Stimulated activated CD4-positive, alpha-beta T cell treated with anti-CD3 and anti-CD28 coated beads, TNF-alpha, amount 100 ng/mL, for 24 hours (primary cell): ENCODE measurements around the gene ZFP3.
A peak's percentile ranks its signal among the peaks of the same experiment; 100 is the strongest.
"Not testable (repeated sequence)": the region's sequence is repeated elsewhere in the genome, so short reads cannot be mapped to it uniquely, and the experiment has no call there.

ENCODE experiments used
- DNase-seq, 3 experiments: peaks; one replicate each; pipeline ENCODE4 v3.0.0-alpha.2; 2020; ENCODE audit warnings: low read depth in 3 of 3

ZFP3 gene

DNA sequence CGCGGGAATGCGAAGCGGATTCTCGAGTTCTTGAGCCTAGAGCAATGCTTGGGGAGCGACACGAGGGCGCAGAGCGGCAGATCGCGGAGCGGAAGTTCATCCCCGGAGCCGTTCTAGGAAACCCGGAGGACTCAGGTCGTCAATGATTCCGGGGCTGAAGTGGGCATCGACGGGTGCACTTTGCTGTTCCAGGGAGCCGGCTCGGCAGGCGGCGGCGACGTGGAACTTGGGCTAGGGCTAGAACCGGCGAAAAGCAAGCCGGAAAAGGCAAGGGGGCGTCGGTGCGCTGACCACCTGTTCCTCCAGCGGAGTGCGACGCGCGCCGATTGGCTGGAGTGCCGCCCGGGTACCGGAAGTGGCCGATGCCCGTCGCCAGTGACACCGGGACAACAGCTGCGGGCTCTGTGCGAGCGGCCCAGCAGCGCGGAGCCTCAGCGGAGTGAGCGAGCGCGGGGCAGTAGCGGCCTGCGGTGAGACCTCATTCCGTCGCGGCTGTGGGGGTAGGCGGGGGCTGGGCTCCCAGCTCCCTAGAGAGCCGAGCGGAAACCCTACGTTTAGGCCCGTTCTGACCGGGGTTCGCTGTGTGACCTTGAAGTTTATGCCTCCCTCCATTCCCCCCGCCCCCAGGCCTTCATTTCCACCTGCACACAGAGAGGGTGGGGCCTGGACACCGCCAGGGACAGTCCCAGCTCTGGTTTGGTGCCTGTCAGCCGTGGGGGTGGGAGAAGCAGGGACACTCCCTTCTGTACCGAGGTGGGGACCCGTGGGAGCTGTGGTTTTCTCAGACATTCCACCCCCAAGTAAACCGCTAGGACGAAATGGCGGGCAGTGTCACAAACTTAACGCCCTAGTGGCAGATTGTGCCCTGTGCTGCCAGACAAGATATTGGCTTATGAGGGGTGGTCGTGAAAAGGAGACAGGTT, at the start of gene ZFP3:
TSS of gene ZFP3 (plus strand) at position 362 of the 923 bp plus-strand sequence. CDS start 13,038 bp downstream, outside the sequence.
- DNase-seq = peak; percentile 48 to 80 (median 61)

DNA sequence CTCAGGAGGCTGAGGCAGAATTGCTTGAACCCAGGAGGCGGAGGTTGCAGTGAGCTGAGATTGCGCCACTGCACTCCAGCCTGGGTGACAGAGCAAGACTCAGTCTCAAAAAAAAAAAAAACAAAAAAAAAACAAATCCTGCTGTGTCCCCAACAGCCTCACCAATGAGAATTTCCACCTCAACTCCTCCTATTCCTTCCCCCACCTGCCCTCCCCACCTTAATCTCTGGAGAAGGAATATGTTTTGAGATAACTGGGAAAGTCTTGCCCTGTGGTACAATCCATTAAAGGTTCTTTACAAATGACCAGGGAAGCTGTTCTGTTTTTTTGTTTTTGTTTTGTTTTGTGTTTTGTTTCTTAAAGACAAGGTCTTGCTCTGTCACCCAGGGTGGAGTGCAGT, 48.1 kb upstream of the ZFP3 start:
- DNase-seq = not testable (repeated sequence)

DNA sequence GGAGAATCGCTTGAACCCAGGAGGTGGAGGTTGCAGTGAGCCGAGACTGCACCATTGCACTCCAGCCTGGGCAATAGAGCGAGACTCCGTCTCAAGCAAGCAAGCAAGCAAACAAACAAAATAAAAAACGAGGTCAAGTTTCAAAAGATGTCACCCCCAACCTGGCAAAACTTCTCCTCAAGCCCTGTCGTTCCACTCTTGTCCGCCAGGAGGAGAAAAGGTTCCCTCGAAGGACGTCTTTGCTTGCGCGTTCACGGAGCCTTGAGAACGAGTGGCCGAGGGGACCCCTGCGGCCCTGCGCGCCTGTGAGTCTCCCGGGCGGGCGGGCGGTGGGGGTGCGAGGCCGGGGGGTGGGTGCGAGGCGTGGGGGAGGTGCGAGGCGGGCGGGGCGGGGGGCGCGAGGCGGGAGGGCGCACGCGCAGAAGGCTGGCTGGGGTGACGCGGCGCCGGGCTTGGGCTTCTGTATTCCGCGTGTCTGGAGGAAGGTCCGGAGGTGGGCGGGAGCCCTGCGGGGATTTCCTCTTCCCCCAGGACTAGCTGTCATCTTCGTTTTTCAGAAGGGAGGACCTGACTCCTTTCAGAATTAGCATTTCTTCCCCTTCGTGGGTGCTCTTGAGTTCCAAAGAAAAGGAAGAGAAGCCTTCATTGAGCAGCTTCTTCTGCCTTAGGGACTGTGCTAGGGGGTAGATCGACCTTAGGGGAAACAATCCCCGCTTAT, 46.7 kb upstream of the ZFP3 start:
- DNase-seq = peak; percentile 74 to 87 (median 74)

DNA sequence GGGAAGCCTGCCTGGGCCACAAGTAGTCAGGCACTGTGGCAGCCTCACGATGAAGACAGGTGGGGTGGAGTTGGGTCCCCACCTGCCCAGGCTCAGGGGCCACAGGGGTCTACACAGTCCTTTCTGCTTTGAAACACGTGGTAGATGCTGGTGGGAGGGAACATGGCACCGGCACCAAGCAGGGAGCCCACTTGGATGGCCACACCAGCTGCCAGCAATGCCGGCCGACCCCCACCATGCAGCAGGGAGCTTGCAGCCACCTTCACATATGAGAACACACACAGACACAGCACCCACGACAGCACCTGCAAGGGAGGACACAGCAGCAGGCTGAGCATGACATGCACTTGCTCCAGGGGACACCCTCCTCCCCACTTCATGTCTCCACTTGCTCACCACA, 45.4 kb upstream of the ZFP3 start:
- DNase-seq = no peak

DNA sequence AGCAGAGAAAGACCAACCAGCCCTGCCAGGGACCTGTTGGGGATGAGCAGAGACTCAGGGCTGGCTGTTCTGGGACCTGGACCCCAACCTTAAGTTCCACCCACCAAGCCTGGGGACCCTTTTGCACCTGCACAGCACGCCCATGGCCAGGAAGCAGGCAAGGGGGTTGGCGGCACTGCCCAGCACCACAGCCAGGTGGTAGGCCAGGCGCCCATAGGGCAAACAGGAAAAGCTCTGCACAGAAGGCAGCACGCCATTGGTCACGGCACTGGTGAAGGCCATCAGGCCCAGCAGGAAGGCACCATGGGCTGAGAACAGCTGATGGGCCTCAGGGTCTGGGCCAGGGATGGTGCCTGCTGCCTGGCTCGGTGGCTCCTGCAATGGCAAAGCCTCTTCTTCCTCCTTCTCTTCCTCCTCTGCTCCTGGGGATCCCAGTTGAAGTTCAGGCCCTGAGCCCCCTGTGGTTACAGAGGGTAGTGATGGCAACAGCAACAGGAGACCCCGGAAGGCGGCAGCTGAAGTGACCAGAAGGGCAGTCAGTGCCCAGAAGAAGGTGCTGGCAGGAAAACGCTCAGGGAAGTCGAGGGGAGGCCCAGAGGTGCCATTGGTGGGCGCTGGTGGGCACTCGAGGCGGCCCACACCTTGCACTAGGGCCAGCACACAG, 44.8 kb upstream of the ZFP3 start:
- no peak for DNase-seq

DNA sequence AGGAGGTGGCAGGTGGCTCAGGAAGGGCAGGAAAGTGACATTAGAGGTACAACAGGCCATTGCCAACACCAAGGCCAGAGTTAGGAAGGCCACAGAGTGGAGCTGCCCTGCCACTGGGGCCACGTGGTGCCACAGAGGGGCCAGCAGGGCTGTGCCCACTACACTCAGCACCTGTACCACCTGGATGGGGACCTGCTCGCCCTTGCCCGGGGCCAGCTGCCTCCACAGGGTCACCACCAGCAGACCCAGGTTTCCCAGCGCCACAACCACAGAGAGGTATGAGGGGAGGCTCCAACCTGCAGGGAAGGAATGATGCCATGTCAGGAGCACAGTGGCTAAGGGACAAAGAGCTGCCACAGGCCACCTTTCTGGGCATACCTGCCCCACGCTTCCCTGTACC, 44.2 kb upstream of the ZFP3 start:
- DNase-seq = no peak

DNA sequence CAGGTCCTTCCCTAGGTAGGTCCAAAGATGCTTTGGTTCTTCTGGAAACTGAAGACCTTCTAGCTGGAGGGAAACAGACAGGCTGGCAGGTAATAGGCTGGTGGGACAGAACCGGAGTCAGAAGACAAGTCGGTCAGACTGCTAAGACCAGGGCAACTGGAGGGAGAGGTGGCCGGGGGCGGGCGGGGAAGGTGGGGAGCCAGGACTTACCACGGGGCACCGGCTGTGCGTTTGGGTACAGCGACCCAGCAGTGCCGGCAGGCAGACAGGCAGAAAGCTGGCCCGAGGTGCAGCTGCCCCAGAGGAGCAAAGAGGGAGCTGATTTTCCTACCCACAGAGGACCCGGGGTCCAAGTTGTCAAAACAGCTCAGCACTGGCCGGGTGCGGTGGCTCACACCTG, 43.6 kb upstream of the ZFP3 start:
- DNase-seq = no peak

DNA sequence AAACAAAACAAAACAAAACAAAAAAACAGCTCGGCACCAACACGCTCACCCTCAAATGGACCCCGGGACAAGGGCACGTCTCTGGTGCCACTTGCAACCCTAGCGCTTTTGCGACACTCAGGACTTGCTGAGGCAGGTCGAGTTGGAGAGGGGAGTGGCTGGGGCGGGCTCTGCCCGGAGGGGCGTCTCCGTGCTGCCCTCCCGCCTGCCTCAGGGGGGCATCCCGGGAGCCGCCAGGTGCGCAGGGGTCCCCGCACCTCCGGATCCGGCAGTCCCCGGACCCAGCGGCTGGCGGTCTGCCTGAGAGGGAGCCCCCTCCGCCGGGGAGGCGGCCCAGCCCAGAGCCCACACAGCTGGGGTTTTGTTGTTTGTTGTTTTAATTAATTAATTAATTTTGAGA, 43.0 kb upstream of the ZFP3 start, which contains the start of gene SLC52A1:
TSS of gene SLC52A1 (minus strand) at position 112 of the 400 bp plus-strand sequence. CDS start 820 bp downstream, outside the sequence.
- no peak for DNase-seq

DNA sequence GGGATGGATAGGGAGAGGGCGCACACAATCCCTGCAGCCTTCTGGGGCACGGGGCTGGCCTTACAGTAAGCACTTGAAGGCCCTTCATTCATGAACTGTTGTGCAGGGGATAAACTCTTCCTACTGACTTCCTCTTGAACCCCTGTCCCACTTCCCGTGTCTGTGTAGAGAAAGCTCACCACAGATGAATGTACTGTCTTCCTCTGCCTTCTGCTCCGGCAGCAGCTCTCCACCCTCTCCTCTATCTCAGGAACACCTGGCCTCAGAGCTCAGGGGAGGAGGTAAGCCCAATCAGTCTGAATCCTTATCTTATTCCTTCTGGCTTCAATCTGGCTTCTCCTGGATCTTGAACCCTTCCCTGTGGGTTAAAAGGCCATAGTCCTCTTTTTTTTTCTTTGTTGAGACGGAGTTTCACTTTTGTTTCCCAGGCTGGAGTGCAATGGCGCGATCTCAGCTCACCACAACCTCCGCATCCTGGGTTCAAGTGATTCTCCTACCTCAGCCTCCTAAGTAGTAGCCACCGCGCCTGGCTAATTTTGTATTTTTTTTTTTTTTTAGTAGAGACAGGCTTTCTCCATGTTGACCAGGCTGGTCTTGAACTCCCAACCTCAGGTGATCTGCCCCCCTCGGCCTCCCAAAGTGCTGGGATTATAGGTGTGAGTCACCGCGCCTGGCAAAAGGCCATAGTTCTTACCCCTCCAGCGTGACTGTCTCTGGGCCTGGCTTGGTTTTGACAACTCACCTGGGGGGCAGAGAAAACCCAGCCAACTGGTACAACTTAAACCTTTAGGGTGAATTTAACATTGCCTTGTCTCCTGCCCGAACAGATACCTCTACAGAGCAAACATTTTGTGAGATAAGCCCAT, 35.9 kb upstream of the ZFP3 start:
- no peak for DNase-seq

DNA sequence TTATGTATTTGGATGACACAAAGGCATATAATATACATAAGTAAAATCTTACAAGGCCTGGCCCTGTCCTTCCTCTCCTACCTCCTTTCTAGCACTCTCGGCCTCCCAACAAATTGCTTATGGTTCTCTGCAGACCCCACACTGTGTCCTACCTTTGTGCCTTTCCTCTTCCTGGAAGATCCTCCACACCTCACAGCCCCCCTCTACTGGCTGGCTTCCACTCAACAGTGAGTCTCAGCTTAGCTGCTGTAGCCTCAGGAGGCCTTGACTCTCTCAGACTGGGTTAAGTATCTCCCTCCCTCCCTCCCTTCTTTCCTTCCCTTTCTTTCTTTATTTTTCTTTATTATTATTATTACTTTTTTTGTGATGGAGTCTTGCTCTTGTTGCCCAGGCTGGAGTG, 34.7 kb upstream of the ZFP3 start:
- DNase-seq = no peak

DNA sequence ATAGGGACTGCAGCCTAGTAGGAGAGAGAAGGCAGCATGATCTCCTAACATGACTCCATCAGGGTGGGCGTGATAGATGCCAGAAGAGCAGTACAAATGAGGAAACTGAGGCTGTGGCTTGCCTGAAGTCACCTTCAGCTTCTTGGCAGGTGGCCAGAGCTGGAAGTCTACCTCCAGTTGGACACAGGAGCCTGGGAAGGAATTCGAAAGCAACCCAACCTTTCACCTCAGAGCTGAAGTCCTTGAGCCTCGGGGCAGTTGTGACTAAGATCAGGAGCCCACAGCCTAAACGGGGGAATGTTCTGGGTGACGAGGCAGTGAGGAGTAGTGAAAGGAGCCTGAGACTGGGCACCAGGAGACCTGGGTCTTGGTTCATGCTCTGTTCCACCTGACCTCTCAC, 33.6 kb upstream of the ZFP3 start:
- no peak for DNase-seq

DNA sequence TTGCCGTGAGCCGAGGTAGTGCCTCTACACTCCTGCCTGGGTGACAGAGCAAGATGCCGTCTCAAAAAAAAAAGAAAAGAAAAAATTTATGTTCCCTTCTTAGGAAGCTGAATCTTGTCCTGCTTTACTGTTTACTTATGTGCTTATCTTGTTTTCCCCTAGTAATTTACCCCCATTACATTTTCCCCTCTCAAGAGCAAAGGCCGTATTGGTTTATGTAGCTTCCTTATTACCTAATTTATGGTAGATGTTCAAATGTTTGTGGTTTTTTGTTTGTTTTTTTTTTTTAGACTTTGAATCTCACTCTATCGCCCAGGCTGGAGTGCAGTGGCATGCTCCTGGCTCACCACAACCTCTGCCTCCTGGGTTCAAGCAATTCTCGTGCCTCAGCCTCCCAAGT, 32.8 kb upstream of the ZFP3 start:
- DNase-seq = no peak

DNA sequence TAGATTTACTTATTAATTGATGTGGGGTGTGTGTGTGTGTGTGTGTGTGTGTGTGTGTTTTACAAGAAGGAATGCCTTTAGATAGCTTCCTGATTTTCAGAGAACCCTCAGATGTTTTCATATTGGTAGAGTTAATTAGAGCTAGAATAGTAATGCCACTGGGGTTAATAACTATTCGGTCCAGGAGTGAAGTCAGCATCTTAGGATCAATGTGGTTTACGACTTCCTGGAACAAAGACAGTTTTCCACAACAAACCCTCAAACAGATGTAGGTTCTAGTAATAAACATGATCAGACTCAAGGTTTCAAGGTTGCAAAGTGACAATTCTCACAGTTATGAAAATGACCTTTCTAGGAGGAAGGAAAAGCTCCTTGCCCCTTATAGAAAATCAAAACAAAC, 30.8 kb upstream of the ZFP3 start:
- DNase-seq = no peak

DNA sequence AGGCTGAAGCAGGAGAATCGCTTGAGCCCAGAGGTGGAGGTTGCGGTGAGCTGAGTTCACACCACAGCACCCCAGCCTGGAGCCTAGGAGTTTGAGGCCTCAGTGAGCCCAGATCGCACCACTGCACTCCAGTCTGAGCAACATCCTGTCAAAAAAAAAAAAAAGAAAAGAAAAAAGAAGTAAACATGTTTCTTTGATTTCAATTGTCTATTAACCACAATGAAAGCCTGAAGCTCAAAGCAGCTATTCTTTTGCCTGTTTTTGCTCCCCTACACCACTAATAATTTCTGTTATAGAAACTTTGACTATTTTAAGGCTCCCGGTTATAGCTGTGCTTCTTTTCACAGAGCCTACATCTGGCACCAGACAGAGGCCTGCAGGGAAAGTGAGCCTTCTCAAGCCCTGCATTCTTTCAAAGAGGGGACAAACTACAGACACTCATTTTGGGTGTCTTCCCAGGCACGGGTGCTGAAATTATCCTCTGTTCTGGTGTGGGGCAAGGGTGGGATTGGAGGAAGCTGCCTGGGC, 28.9 kb upstream of the ZFP3 start:
- no peak for DNase-seq

DNA sequence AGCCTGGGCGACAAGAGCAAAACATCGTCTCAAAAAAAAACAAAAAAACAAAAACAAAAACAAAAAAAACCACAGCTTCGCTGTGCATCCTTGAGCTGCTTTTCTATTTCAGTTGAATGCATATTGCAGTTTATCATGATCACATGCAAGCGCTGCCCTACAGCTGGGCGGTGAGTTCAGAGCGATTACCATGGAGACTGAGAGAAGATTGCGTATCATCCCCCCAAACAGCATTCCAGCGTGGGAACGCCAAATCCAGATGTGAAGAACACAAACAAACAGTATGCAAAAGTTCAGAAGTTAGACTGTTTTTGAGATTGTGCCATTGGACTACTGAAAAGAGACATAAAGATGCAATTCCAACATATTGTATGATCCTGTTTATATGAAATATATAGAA, 28.0 kb upstream of the ZFP3 start:
- DNase-seq = no peak

DNA sequence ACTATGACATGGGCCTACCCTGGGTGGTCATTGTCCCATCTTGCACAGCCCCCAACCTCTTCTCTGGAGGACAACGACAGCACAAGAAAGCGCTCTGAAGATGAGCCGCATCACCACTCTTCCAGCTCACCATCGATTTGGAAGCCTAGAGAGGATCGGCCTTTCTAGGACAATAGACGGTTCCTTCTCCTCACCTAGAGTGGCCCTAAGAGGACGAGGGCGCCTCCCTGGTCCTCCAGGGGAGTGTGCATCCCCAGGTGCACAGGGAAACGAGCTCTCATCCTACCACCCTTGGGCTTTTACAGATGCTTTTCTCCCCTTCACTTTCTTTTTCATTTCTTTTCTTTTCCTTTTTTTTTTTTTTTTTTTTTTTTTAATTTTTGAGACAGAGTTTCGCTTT, 22.7 kb upstream of the ZFP3 start:
- no peak for DNase-seq

DNA sequence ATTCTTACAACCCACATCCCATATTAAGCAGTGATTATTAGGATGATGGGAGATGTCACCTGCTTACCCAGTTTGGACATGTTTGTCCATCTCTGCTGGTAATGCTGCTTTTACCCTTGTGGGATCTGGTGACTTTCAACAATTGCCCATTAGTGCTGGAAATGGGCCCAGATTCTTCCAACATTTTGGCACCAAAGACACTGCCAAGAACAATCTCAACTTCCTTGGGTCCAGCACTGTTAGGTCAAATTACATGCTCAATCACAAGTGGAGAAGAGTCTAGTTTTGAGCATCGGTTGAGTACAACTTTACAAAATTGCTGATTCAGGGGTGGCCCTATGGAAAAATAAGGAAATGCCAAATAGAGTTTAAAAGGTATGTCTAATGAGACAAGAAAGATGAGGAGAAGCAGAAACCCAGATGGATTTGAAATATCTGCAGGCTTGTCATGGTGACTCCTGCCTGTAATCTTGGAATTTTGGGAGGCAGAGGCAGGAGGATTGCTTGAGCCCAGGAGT, 13.0 kb upstream of the ZFP3 start:
- no peak for DNase-seq

DNA sequence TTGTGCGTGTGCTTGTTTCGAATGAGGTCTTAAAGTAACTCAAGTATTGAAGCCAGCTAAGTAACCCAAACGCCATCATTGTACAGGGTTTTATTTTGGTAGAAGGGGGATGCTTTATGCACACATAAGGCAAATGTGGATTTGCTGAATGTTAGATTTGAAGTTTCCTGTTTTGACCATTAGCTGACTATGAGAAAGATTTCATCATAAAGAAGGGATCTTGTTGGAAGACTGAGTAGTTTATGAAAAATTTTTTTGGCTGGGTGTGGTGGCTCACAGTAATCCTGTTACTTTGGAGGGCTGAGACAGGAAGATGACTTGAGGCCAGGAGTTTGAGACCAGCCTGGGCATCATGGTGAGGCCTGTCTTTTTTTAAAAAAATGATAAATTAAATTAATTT, 10.0 kb upstream of the ZFP3 start:
- no peak for DNase-seq

DNA sequence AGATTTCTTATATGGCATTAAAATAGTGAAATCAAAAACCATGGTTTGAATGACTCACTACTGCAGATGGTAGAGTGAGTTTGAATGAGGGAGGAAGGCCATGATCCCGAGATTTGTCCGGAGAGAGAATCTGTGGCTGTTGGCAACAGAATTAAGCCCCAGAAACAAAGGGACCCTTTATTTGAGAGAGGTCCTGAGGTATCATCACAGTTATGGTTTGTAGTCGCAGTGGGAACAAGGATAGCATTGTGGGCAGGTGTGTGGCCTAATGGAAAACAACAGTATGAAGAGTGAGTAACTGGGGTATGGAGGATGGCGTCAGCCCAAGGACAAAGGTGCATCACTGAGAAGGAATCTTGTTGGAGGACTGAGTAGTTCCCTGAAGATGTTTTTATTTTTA, 8.5 kb upstream of the ZFP3 start:
- DNase-seq = no peak

DNA sequence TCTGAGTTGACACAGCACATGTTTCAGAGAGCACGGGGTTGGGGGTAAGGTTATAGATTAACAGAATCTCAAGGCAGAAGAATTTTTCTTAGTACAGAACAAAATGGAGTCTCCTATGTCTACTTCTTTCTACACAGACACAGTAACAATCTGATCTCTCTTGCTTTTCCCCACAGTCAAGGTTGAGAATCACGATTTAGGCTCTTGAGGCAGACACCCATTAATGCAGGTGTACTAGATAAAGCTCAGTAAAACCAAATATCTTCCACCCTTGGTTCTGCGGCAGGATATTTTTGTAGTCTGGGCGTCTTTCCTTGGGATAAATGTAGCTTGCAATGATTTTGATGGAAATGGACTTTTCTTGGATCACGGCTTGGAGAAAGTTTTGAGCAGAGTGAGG, 2.8 kb upstream of the ZFP3 start:
- not testable (repeated sequence) for DNase-seq

DNA sequence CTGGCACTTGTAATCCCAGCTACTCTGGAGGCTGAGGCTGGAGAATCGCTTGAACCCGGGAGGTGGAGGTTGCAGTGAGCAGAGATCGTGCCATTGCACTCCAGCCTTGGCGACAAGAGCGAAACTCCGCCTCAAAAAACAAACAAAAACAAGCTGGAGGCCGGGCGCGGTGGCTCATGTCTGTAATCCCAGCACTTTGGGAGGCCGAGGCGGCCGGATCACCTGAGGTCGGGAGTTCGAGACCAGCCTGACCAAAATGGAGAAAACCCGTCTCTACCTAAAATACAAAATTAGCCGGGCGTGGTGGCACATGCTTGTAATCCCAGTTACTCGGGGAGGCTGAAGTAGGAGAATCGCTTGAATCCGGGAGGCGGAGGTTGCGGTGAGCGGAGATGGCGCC, 992 bp upstream of the ZFP3 start:
- DNase-seq = not testable (repeated sequence)
